Panc1 (cell line): ENCODE data around the gene CCDC60. TPM values are rescaled to one million over a fixed set of nuclear protein-coding genes. Genes with fewer than 3 reads are reported as not detected.

Experiments
- ATAC-seq: fragments of 200-7000 bp; cut with Tn5 transposase; 2 replicates; pipeline ENCODE4 v1.9.1; 2020; ENCODE audit warnings: mild to moderate bottlenecking, moderate library complexity
- BruUV-seq: library from RNA; stranded (reverse); fragments of 400-500 nt; replicated peaks from 2 replicates; lab custom pipeline; 2021; lab: Mats Ljungman, UMichigan
- CTCF ChIA-PET: fragments of 300-600 bp; sonication (Branson Sonifier 250); formaldehyde crosslinking; loops from one replicate; lab custom pipeline; 2022; ENCODE audit warnings: antibody characterized with exemption; lab: Charles Lee
- POLR2A ChIA-PET: fragments of 300-600 bp; sonication (Branson Sonifier 250); formaldehyde crosslinking; loops from one replicate; lab custom pipeline; 2022; ENCODE audit warnings: antibody characterized with exemption; lab: Charles Lee
- DNase-seq: peaks from one replicate; pipeline ENCODE4 v3.0.0-alpha.2; 2010; ENCODE audit warnings: low read depth, low spot score
- H3K27ac ChIP-seq: 2 replicates; pipeline ENCODE4 v1.5.1; 2011; ENCODE audit warnings: mild to moderate bottlenecking, low read length, inconsistent platforms
- H3K27me3 ChIP-seq: fragments of 200-500 bp; sonication (Bioruptor generic); 2 replicates; pipeline ENCODE4 v1.6.0; 2014; ENCODE audit warnings: low read length, inconsistent platforms; ENCODE audit not compliant: control insufficient read depth, insufficient read depth
- H3K36me3 ChIP-seq: fragments of 200-500 bp; sonication (Bioruptor generic); 2 replicates; pipeline ENCODE4 v1.5.1; 2014; ENCODE audit warnings: inconsistent platforms, mild to moderate bottlenecking, low read length, moderate library complexity; ENCODE audit not compliant: control insufficient read depth, insufficient read depth
- H3K4me1 ChIP-seq: 2 replicates; pipeline ENCODE4 v1.5.1; 2011; ENCODE audit warnings: inconsistent platforms, mild to moderate bottlenecking, low read length, moderate library complexity; ENCODE audit not compliant: control insufficient read depth, insufficient read depth
- H3K4me3 ChIP-seq, 2 experiments: 2 replicates each; pipeline ENCODE4 v1.5.1; 2011 to 2012; ENCODE audit warnings: low read depth in 2 of 2, low read length in 2 of 2, mild to moderate bottlenecking in 2 of 2, inconsistent platforms in 1 of 2, moderate library complexity in 1 of 2
- H3K9me3 ChIP-seq: fragments of 200-500 bp; sonication (Bioruptor generic); 2 replicates; pipeline ENCODE4 v1.5.1; 2014; ENCODE audit warnings: low read depth, mild to moderate bottlenecking, inconsistent platforms, low read length, moderate library complexity; ENCODE audit not compliant: control insufficient read depth, insufficient read depth
- POLR2AphosphoS5 ChIP-seq: IDR thresholded peaks from 2 replicates; pipeline ENCODE4 v1.6.1; 2012; ENCODE audit warnings: mild to moderate bottlenecking, low read depth, low read length, moderate library complexity
- SIN3A ChIP-seq: IDR thresholded peaks from 2 replicates; pipeline ENCODE4 v1.6.1; 2012; ENCODE audit warnings: low read depth, mild to moderate bottlenecking, low read length, moderate library complexity, borderline replicate concordance; ENCODE audit not compliant: insufficient read depth
- TCF7L2 ChIP-seq: IDR thresholded peaks from 2 replicates; pipeline ENCODE4 v1.6.1; 2011; ENCODE audit warnings: mild to moderate bottlenecking, low read depth, low read length, inconsistent platforms
- in situ Hi-C: cut with HindIII; loops from 2 replicates; pipeline ENCODE4 v1.10.0; 2016; ENCODE audit warnings: low sequenced_read_pairs, low pct_unique_long_range_greater_than_20kb
- intact Hi-C: fragments of 100-400 bp; cut with micrococcal nuclease; formaldehyde crosslinking; loops from one replicate; pipeline ENCODE4 v1.10.0; 2022; ENCODE audit not compliant: unreplicated experiment
- total RNA-seq: library from RNA; stranded (reverse); gene quantifications from one replicate; pipeline ENCODE4 v1.2.1, GENCODE V29; 2021; ENCODE audit not compliant: unreplicated experiment
- TF ChIP-seq, protein P1 (sequence below), 2 experiments: IDR thresholded peaks; 2 replicates each; pipeline ENCODE4 v1.6.1; 2011 to 2012; ENCODE audit warnings: low read depth in 2 of 2, control low read depth in 1 of 2, low read length in 1 of 2, mild to moderate bottlenecking in 1 of 2, moderate library complexity in 1 of 2; ENCODE audit not compliant: insufficient read depth in 1 of 2
- TF ChIP-seq, protein P2 (sequence below): fragments of 450-650 bp; IDR thresholded peaks from 2 replicates; pipeline ENCODE4 v1.5.1; 2017; ENCODE audit warnings: mild to moderate bottlenecking

CCDC60 gene
- total RNA-seq, 1 experiment from 2014 or later: not detected

DNA sequence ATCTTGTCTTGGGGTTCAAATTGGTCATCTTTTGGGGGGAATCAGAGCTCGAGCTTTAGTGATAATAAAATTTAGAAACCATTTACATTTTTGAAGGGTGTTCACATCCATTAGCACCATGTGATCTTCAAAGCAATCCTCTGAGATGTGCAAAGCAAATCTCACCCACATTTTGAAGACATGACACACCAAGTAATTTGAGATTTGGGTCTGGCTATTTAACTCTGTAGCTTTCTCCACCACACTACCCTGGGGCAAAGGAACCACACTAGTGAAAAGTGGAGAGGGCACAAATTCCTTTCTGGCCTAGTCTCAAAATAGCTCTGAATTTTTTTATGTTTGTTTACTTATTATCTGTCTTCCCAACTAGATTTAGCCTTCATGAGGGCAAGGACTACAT lies 212.5 kb downstream of the CCDC60 start:
- Histone ChIP-seq H3K27ac (no peak overlapping the region), H3K9me3 (no peaks in the 10 kb centered on the region), H3K27me3 (peaks cover 6% of the 10 kb centered on the region), H3K4me3 (no peak overlapping the region), H3K36me3 (no peaks in the 10 kb centered on the region), H3K4me1 (no peaks in the 10 kb centered on the region)
- DNase-seq: no peak
- in situ Hi-C loops: no loop called here
- ChIA-PET CTCF (interaction anchor here (0.6 kb wide), 1 partner anchor 723 kb away, joined by 6 read pairs; no protein-coding TSS in a partner anchor), POLR2A (interaction anchor here (0.5 kb wide), 1 partner anchor 53 kb away, joined by 5 read pairs; no protein-coding TSS in a partner anchor)
- TF ChIP-seq, protein P1, sequence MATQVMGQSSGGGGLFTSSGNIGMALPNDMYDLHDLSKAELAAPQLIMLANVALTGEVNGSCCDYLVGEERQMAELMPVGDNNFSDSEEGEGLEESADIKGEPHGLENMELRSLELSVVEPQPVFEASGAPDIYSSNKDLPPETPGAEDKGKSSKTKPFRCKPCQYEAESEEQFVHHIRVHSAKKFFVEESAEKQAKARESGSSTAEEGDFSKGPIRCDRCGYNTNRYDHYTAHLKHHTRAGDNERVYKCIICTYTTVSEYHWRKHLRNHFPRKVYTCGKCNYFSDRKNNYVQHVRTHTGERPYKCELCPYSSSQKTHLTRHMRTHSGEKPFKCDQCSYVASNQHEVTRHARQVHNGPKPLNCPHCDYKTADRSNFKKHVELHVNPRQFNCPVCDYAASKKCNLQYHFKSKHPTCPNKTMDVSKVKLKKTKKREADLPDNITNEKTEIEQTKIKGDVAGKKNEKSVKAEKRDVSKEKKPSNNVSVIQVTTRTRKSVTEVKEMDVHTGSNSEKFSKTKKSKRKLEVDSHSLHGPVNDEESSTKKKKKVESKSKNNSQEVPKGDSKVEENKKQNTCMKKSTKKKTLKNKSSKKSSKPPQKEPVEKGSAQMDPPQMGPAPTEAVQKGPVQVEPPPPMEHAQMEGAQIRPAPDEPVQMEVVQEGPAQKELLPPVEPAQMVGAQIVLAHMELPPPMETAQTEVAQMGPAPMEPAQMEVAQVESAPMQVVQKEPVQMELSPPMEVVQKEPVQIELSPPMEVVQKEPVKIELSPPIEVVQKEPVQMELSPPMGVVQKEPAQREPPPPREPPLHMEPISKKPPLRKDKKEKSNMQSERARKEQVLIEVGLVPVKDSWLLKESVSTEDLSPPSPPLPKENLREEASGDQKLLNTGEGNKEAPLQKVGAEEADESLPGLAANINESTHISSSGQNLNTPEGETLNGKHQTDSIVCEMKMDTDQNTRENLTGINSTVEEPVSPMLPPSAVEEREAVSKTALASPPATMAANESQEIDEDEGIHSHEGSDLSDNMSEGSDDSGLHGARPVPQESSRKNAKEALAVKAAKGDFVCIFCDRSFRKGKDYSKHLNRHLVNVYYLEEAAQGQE (IDR thresholded peaks at IDR 0.05; ENCODE audit: insufficient read depth in 1 of 2, low read depth in 2 of 2, low read length in 1 of 2): no peak
- no peak for TF ChIP-seq POLR2AphosphoS5
- TF ChIP-seq, protein P2, sequence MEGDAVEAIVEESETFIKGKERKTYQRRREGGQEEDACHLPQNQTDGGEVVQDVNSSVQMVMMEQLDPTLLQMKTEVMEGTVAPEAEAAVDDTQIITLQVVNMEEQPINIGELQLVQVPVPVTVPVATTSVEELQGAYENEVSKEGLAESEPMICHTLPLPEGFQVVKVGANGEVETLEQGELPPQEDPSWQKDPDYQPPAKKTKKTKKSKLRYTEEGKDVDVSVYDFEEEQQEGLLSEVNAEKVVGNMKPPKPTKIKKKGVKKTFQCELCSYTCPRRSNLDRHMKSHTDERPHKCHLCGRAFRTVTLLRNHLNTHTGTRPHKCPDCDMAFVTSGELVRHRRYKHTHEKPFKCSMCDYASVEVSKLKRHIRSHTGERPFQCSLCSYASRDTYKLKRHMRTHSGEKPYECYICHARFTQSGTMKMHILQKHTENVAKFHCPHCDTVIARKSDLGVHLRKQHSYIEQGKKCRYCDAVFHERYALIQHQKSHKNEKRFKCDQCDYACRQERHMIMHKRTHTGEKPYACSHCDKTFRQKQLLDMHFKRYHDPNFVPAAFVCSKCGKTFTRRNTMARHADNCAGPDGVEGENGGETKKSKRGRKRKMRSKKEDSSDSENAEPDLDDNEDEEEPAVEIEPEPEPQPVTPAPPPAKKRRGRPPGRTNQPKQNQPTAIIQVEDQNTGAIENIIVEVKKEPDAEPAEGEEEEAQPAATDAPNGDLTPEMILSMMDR: no peak
- TF ChIP-seq TCF7L2: no peak
- TF ChIP-seq SIN3A: no peak
- ATAC-seq: no peak
- intact Hi-C loops: no loop called here
- BruUV-seq: no TSS peak

DNA sequence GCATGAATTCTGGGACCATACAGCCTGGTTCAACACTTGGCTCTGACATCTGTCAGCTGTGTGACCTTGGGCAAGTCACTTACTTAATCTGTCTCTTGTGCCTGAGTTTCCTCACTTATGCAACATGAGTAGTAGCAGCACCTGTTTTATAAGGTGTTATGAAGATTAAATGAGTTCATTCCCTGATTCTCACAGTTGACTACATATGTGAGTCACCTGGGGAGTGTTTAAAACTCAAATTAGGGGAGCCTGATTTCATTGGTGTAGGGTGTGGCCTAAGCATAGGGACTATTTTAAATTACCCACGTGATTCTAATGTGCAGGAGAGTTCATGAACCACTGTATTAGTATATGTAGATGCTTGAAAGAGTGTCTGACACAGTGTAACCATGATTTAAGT lies 222.3 kb downstream of the CCDC60 start:
- in situ Hi-C loops: no loop called here
- intact Hi-C loops: no loop called here
- POLR2A ChIA-PET: no interaction called here
- TF ChIP-seq POLR2AphosphoS5: no peak
- no peak for TF ChIP-seq SIN3A
- Histone ChIP-seq H3K9me3 (no peaks in the 10 kb centered on the region), H3K4me1 (no peaks in the 10 kb centered on the region), H3K27ac (no peak overlapping the region), H3K27me3 (peaks cover 2% of the 10 kb centered on the region; the same call in 1 of the 2 replicates), H3K36me3 (no peaks in the 10 kb centered on the region), H3K4me3 (no peak overlapping the region)
- BruUV-seq: no TSS peak
- DNase-seq: no peak
- no peak for ATAC-seq
- CTCF ChIA-PET: no interaction called here

DNA sequence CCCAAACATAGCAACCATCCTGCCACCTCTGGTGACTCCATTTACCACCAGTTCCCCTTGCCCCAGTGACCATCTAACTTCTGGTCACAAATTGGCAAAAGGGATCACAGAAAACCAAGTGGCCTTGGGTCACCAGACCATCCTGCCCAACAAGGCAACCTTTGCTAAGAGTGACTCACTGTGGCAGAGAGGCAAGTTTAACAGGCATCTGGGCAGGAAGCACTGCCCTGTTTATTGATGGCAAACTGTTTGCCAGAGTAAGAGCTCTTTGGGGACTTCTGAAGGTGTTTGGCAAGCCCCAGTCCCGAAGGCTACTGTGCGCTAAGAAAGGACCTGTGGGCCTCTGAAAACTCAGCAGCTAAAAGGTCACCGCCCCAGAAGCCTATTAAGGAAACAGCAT lies 230.9 kb downstream of the CCDC60 start:
- BruUV-seq: no TSS peak
- no peaks in the 10 kb centered on the region for H3K27me3 ChIP-seq

More for the DNA sequence above, 230.9 kb downstream of the CCDC60 start:
- Histone ChIP-seq H3K36me3 (no peaks in the 10 kb centered on the region), H3K9me3 (no peaks in the 10 kb centered on the region), H3K27ac (no peak overlapping the region), H3K4me1 (no peaks in the 10 kb centered on the region), H3K4me3 (no peak overlapping the region)
- TF ChIP-seq, protein P1 (IDR thresholded peaks at IDR 0.05; ENCODE audit: insufficient read depth in 1 of 2, low read depth in 2 of 2, low read length in 1 of 2): no peak
- ChIA-PET CTCF (no interaction called here), POLR2A (no interaction called here)
- DNase-seq (no peak), ATAC-seq (no peak)
- in situ Hi-C loops (no loop called here), intact Hi-C loops (no loop called here)
